Endothelial cell of umbilical vein (primary cell): Measurements from ENCODE around the gene ZFYVE28. TPM values are rescaled to one million over a fixed set of nuclear protein-coding genes. Genes with fewer than 3 reads are reported as not detected.

Experiments used
- BruUV-seq: library from RNA; stranded (reverse); fragments of 400-500 nt; replicated peaks from 2 replicates; lab custom pipeline; 2021; lab: Mats Ljungman, UMichigan
- CTCF ChIA-PET: fragments of 300-600, 350-600 bp; sonication (Branson Sonifier 250); formaldehyde crosslinking; loops from one replicate; lab custom pipeline; 2021; ENCODE audit warnings: antibody characterized with exemption, inconsistent platforms; lab: Charles Lee
- POLR2A ChIA-PET: fragments of 300-600, 350-600 bp; sonication (Branson Sonifier 250); formaldehyde crosslinking; loops from one replicate; lab custom pipeline; 2021; ENCODE audit warnings: antibody characterized with exemption, inconsistent platforms; lab: Charles Lee
- DNase-seq: peaks from one replicate; pipeline ENCODE4 v3.0.0-alpha.2; 2011; ENCODE audit warnings: low read depth, low spot score
- FAIRE-seq: peaks from 2 replicates; lab custom pipeline; 2011; peaks lifted over from hg19 to GRCh38; lab: Jason Lieb, UNC
- H2AFZ ChIP-seq: 2 replicates; pipeline ENCODE4 v1.6.0; 2012; ENCODE audit warnings: low read depth, low read length, control low read depth, inconsistent platforms
- H3K27ac ChIP-seq: 2 replicates; pipeline ENCODE4 v1.5.1; 2011; ENCODE audit warnings: low read depth, mild to moderate bottlenecking, control low read depth, low read length, moderate library complexity; ENCODE audit not compliant: insufficient read depth
- H3K27me3 ChIP-seq, 2 experiments: 2 replicates each; pipeline versions ENCODE4 v1.6.0 to v1.6.1; 2011; ENCODE audit warnings: low read length in 2 of 2, mixed read lengths in 1 of 2; ENCODE audit not compliant: control insufficient read depth in 2 of 2, insufficient read depth in 2 of 2
- H3K36me3 ChIP-seq, 2 experiments: 2 replicates in 1 of 2; 3 replicates in 1 of 2; pipeline ENCODE4 v1.5.1; 2011; ENCODE audit warnings: low read length in 2 of 2, mild to moderate bottlenecking in 1 of 2, moderate library complexity in 1 of 2; ENCODE audit not compliant: control insufficient read depth in 2 of 2, insufficient read depth in 2 of 2; ENCODE audit errors: extremely low read depth in 1 of 2
- H3K4me1 ChIP-seq: 3 replicates; pipeline ENCODE4 v1.5.1; 2011; ENCODE audit warnings: mild to moderate bottlenecking, low read length; ENCODE audit not compliant: control insufficient read depth, insufficient read depth; ENCODE audit errors: extremely low read depth
- H3K4me2 ChIP-seq: 2 replicates; pipeline ENCODE4 v1.6.1; 2011; ENCODE audit warnings: low read length, control low read depth, mixed read lengths; ENCODE audit not compliant: insufficient read depth
- H3K4me3 ChIP-seq, 3 experiments: fragments of 200-600 bp in 1 of 3; sonication (generic), shearing (Covaris generic) in 1 of 3; replicated peaks in 1 of 3; 2 replicates each; pipeline ENCODE4 v1.5.1; 2011 to 2016; ENCODE audit warnings: control low read depth in 3 of 3, low read length in 3 of 3, mild to moderate bottlenecking in 2 of 3, inconsistent platforms in 1 of 3, low read depth in 1 of 3, moderate library complexity in 1 of 3; ENCODE audit not compliant: insufficient read depth in 1 of 3
- H3K79me2 ChIP-seq: 2 replicates; pipeline ENCODE4 v1.6.0; 2012; ENCODE audit warnings: low read length, inconsistent platforms; ENCODE audit not compliant: control insufficient read depth, insufficient read depth
- H3K9ac ChIP-seq: replicated peaks from 2 replicates; pipeline ENCODE3; 2011; ENCODE audit warnings: low read length, control low read depth; ENCODE audit not compliant: insufficient read depth; ENCODE audit errors: extremely low read depth
- H3K9me1 ChIP-seq: replicated peaks from 3 replicates; pipeline ENCODE4 v1.6.0; 2011; ENCODE audit warnings: mild to moderate bottlenecking, low read length; ENCODE audit not compliant: control insufficient read depth, insufficient read depth; ENCODE audit errors: extremely low read depth
- H3K9me3 ChIP-seq: replicated peaks from 2 replicates; pipeline ENCODE4 v1.5.1; 2012; ENCODE audit warnings: low read length, inconsistent platforms; ENCODE audit not compliant: control insufficient read depth, insufficient read depth
- H4K20me1 ChIP-seq: replicated peaks from 2 replicates; pipeline ENCODE3; 2011; ENCODE audit warnings: mild to moderate bottlenecking, low read length; ENCODE audit not compliant: control insufficient read depth, insufficient read depth; ENCODE audit errors: extremely low read depth
- EZH2 ChIP-seq: IDR thresholded peaks from 2 replicates; pipeline ENCODE4 v1.6.1; 2012; ENCODE audit warnings: borderline replicate concordance, low read depth, mild to moderate bottlenecking, moderate library complexity, low read length, inconsistent platforms; ENCODE audit not compliant: severe bottlenecking
- FOS ChIP-seq: IDR thresholded peaks from 2 replicates; pipeline ENCODE4 v1.6.1; 2011; ENCODE audit warnings: mild to moderate bottlenecking, low read length, moderate library complexity, borderline replicate concordance; ENCODE audit not compliant: insufficient read depth
- GATA2 ChIP-seq: IDR thresholded peaks from 2 replicates; pipeline ENCODE4 v1.7.0; 2011; ENCODE audit warnings: low read depth, mild to moderate bottlenecking, moderate library complexity, mixed read lengths, low read length; ENCODE audit not compliant: insufficient read length, insufficient read depth
- JUN ChIP-seq: IDR thresholded peaks from 2 replicates; pipeline ENCODE4 v1.6.1; 2011; ENCODE audit warnings: borderline replicate concordance, low read depth; ENCODE audit not compliant: insufficient read length, insufficient read depth
- MYC ChIP-seq: IDR thresholded peaks from one replicate; pipeline ENCODE4 v1.6.1; 2011; ENCODE audit warnings: mild to moderate bottlenecking, low read depth, low read length
- POLR2A ChIP-seq: IDR thresholded peaks from 2 replicates; pipeline ENCODE4 v1.6.1; 2012; ENCODE audit warnings: low read depth, mild to moderate bottlenecking, control low read depth, low read length
- POLR2AphosphoS5 ChIP-seq: IDR thresholded peaks from 2 replicates; pipeline ENCODE4 v1.6.1; 2012; ENCODE audit warnings: low read depth, mild to moderate bottlenecking, control low read depth, low read length, moderate library complexity; ENCODE audit not compliant: insufficient read depth
- dilution Hi-C: fragments of 300-500 bp; cut with MboI; formaldehyde crosslinking; loops from one replicate; pipeline ENCODE4 v1.15.0; 2019; ENCODE audit warnings: low sequenced_read_pairs; ENCODE audit not compliant: extremely low pct_ligation_motif_present
- intact Hi-C: fragments of 100-400 bp; cut with micrococcal nuclease; formaldehyde crosslinking; loops from one replicate; pipeline ENCODE4 v1.10.0; 2022
- polyA plus RNA-seq, 4 experiments: library from polyadenylated mRNA; depleted of rRNA in 3 of 4; stranded (reverse) in 3 of 4; unstranded in 1 of 4; fragments of >200 nt; gene quantifications; 2 replicates each; pipeline versions ENCODE4 v1.2.1 to v1.2.3, GENCODE V29; 2011 to 2012; ENCODE audit warnings: missing spikeins in 1 of 4
- total RNA-seq: library from RNA; stranded (reverse); gene quantifications from 2 replicates; pipeline ENCODE4 v1.2.3, GENCODE V29; 2021
- TF ChIP-seq, protein P1 (sequence below): IDR thresholded peaks from 2 replicates; pipeline ENCODE4 v1.6.1; 2011; ENCODE audit not compliant: insufficient read depth, insufficient read length
- TF ChIP-seq, protein P2 (sequence below), 2 donors: IDR thresholded peaks; 1 replicate in 1 of 2; 2 replicates in 1 of 2; pipeline ENCODE4 v1.5.1; 2011; ENCODE audit warnings: low read length in 2 of 2, mild to moderate bottlenecking in 2 of 2, moderate library complexity in 2 of 2, control low read depth in 1 of 2, inconsistent platforms in 1 of 2, low read depth in 1 of 2; ENCODE audit not compliant: insufficient read depth in 1 of 2; ENCODE audit errors: extremely low read depth in 1 of 2

The ZFYVE28 gene
- total and polyA plus RNA-seq, 2 donors (not counting 3 experiments of a cell fraction or from before 2014, with no cell fraction given), result 5.8 to 7.1 TPM

DNA sequence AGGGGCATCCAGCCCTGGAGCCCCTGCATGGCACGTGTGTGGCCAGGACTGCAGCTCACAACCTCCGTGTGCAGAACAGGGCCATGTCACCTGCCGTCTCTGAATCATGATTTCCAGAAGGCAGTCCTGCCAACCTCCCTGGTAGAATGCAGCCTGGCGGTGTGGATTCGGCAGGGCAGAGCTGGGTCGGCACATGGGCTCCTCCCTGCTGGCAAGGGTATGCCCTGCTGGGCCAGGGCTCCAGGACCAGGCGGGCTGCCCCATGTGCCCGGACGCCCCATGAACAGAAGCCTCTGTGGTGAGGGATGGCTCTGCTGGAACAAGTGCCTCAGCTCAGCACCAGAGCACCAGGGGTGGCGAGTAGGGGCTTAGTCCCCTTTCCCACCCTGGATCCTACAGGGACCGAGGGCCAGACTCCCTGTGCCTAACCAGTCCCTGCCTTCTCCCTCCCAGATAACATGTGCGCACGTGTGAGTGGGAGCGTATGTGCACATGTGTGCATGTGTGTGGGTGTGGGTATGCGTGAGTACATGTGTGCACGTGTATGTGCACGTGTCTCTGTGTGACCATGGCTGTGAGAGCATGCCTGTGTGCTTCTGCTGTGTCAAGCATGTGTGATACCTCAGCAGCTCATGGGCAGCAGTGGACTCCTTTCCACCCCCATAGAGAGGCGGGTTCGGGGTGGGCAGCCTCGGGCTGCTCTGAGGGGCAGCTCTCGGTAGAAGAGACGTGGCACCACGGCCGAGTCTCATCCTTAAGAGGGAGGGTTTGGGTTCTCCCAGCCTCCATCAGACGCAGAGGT is 146.2 kb downstream of the ZFYVE28 start:
- H3K9me1 ChIP-seq, result no peaks in the 10 kb centered on the region
- H3K27ac ChIP-seq, result no peak overlapping the region
- no peaks in the 10 kb centered on the region for H3K27me3 ChIP-seq
- H3K4me2 ChIP-seq, result no peak overlapping the region
- no peak overlapping the region for H3K4me3 ChIP-seq
- BruUV-seq, result no TSS peak
- H2AFZ ChIP-seq, result no peak overlapping the region
- FAIRE-seq, result no peak
- intact Hi-C loops, result no loop called here
- no peaks in the 10 kb centered on the region for H3K79me2 ChIP-seq
- POLR2A ChIA-PET, result no interaction called here
- H3K36me3 ChIP-seq, result no peaks in the 10 kb centered on the region
- no peaks in the 10 kb centered on the region for H3K4me1 ChIP-seq
- dilution Hi-C loops, result no loop called here
- H4K20me1 ChIP-seq, result no peaks in the 10 kb centered on the region
- H3K9ac ChIP-seq, result no peak overlapping the region
- no peaks in the 10 kb centered on the region for H3K9me3 ChIP-seq
- TF ChIP-seq POLR2AphosphoS5, result no peak
- no peak for TF ChIP-seq JUN
- no peak for TF ChIP-seq FOS
- TF ChIP-seq, protein P1, sequence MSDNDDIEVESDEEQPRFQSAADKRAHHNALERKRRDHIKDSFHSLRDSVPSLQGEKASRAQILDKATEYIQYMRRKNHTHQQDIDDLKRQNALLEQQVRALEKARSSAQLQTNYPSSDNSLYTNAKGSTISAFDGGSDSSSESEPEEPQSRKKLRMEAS, result no peak
- TF ChIP-seq MYC, result no peak
- no peak for TF ChIP-seq EZH2
- no peak for TF ChIP-seq GATA2
- no peak for TF ChIP-seq POLR2A
- TF ChIP-seq, protein P2, sequence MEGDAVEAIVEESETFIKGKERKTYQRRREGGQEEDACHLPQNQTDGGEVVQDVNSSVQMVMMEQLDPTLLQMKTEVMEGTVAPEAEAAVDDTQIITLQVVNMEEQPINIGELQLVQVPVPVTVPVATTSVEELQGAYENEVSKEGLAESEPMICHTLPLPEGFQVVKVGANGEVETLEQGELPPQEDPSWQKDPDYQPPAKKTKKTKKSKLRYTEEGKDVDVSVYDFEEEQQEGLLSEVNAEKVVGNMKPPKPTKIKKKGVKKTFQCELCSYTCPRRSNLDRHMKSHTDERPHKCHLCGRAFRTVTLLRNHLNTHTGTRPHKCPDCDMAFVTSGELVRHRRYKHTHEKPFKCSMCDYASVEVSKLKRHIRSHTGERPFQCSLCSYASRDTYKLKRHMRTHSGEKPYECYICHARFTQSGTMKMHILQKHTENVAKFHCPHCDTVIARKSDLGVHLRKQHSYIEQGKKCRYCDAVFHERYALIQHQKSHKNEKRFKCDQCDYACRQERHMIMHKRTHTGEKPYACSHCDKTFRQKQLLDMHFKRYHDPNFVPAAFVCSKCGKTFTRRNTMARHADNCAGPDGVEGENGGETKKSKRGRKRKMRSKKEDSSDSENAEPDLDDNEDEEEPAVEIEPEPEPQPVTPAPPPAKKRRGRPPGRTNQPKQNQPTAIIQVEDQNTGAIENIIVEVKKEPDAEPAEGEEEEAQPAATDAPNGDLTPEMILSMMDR (IDR thresholded peaks at IDR 0.05; ENCODE audit: extremely low read depth in 1 of 2, insufficient read depth in 1 of 2, low read depth in 1 of 2, low read length in 2 of 2), result no peak
- CTCF ChIA-PET, result no interaction called here
- no peak for DNase-seq
